Hematopoietic multipotent progenitor cell treated with erythropoietin and hydrocortisone succinate and interleukin-3 and kit ligand, for 15 days (in vitro differentiated cells): ENCODE results near the gene HBA1.
"Not testable (repeated sequence)": the region's sequence is repeated elsewhere in the genome, so short reads cannot be mapped to it uniquely, and the experiment has no call there.

Experiments
- DNase-seq: peaks from one replicate; pipeline ENCODE4 v3.0.0-alpha.2; 2015; ENCODE audit warnings: low spot score

HBA1 gene

DNA sequence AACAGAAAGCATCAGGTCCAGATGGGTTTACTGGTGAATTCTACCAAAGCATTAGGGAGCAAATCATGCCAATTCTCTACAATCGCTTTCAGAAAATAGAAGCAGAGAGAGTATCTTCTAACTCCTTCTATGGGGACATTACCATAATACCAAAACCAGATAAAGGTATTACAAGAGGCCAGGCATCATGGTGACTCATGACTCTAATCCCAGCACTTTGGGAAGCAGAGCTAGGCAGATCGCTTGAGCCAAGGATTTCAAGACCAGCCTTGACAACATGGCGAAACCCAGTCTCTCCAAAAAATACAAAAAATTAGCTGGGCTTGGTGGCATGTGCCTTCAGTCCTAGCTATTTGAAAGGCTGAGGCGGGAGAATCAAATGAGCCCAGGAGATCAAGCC, 26.8 kb downstream of the HBA1 start:
- DNase-seq: no peak

DNA sequence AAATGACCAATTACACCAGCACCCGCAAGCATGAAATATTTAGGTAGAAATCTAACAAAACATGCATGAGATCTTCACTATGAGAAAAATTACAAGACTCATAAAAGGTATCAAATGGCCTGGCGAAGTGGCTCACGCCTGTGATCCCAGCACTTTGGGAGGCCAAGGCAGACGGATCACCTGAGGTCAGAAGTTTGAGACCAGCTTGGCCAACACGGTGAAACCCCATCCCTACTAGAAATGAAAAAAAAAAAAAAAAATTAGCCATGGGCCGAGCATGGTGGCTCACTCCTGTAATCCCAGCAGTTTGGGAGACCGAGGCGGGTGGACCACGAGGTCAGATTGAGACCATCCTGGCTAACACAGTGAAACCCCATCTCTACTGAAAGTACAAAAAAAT, 27.6 kb downstream of the HBA1 start:
- DNase-seq: not testable (repeated sequence)

DNA sequence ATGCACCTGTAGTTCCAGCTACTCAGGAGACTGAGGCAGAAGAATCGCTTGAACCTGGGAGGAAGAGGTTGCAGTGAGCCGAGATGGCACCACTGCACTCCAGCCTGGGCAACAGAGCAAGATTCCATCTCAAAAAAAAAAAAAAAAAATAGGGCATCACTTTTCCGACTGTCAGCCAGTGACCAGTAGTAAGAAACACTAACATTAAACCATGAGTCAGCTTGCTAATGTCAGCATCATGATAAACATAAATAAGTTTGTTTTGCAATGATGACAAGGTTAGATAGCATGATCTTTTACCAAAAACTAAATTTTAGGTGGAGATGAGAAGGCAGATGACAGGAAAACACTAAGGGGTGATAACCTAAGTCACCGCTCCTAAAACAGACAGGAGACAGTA, 32.9 kb downstream of the HBA1 start:
- not testable (repeated sequence) for DNase-seq

DNA sequence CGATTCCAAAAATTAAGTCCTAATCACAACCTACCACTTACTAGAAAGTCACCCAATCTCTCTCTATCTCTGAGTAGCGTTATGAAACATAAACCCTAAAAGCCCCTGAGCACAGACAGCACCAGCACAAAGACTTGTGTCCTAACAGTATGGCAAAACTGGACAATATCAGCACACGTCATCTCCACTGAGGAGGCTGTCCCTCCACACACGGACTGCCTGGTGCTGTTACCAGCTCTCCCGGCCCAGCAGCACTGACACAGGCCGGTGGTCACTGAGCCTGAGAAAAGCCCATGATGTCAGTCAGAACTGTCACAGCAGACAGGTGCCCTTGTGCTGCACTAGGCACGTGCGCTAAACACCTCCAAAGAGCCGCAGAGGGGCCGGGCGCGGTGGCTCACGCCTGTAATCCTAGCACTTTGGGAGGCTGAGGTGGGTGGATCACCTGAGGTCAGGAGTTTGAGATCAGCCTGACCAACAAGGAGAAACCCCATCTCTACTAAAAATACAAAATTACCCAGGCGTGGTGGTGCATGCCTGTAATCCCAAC, 35.2 kb downstream of the HBA1 start:
- DNase-seq: not testable (repeated sequence)

DNA sequence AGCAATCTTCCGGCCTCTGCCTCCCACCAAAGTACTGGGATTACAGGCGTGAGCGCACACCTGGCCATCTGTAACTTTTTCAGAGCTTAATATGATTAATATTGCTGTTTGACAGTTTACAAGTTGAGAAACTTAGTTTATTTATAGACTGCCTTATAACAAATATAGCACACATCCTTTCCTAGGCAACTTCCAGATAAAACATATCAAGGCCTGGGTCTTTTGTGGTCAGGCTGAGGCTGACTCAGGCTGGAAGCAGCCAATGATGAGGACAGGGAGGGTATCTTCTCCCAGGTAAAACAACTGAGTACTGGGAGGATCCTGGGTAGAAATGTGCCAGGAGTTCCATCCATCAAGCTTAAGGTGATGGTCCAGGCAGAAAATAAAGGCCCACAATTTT, 36.5 kb downstream of the HBA1 start:
- DNase-seq: no peak

DNA sequence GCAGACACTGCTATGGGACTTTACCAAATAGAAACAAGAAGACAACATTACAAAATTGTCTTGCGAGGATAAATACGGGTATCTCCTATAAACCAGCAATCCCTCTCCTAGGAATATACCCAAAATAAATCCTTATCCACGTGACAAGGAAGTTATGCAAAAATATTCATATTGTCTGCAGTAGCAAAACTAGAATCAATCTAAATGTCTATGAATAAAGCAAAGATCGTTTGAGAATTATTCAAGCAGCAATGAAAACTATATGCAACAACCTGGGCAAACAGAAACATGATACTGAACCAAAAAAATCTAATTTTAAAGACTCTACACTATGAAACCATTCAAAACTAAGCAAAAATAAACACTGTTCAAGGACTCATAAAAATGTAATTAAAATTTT, 43.5 kb downstream of the HBA1 start:
- no peak for DNase-seq
